Measurements from ENCODE around the gene SLC25A26. TPM values are rescaled to one million over a fixed set of nuclear protein-coding genes. Genes with fewer than 3 reads are reported as not detected.

The SLC25A26 gene
- total RNA-seq, 4 donors from 2014 or later, result 22.0 to 33.9 (median 27.0) TPM

DNA sequence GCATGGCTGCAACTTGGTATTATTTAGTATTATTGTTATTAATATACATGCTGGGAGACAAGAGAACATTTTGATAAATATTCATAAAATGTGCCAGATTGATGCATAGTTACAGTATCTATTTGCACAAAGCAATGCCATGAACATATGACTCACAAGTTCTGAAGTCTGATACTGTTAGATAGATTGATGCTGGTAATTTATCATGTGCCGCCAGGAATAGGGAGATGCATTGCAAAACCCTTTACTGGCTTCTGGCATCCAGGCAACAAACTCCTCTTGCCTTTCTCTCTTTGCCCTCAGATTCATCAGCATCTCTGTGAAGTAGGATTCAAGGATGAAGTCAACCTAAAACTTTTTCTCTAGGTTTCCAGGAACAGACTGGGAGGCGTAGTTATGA is 41.0 kb upstream of the SLC25A26 start:
- H3K4me1 ChIP-seq, result no peaks in the 10 kb centered on the region
- WGBS, 2 donors (ENCODE audit: low coverage in 1 of 2), result 80 to 83% methylated on average over 2 of the region's 2 CpGs
- ATAC-seq, result no peak
- TF ChIP-seq EP300 (IDR thresholded peaks at IDR 0.05) (no peak), POLR2A (IDR thresholded peaks at IDR 0.05) (no peak), POLR2AphosphoS5 (IDR thresholded peaks at IDR 0.05) (no peak)
- TF ChIP-seq, protein P1, sequence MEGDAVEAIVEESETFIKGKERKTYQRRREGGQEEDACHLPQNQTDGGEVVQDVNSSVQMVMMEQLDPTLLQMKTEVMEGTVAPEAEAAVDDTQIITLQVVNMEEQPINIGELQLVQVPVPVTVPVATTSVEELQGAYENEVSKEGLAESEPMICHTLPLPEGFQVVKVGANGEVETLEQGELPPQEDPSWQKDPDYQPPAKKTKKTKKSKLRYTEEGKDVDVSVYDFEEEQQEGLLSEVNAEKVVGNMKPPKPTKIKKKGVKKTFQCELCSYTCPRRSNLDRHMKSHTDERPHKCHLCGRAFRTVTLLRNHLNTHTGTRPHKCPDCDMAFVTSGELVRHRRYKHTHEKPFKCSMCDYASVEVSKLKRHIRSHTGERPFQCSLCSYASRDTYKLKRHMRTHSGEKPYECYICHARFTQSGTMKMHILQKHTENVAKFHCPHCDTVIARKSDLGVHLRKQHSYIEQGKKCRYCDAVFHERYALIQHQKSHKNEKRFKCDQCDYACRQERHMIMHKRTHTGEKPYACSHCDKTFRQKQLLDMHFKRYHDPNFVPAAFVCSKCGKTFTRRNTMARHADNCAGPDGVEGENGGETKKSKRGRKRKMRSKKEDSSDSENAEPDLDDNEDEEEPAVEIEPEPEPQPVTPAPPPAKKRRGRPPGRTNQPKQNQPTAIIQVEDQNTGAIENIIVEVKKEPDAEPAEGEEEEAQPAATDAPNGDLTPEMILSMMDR (IDR thresholded peaks at IDR 0.05), result no peak
- no peak overlapping the region for H3K4me3 ChIP-seq
- H3K9me3 ChIP-seq, result no peaks in the 10 kb centered on the region
- H3K36me3 ChIP-seq, result no peaks in the 10 kb centered on the region
- H3K27ac ChIP-seq, result no peak overlapping the region
- H3K27me3 ChIP-seq, result no peaks in the 10 kb centered on the region

DNA sequence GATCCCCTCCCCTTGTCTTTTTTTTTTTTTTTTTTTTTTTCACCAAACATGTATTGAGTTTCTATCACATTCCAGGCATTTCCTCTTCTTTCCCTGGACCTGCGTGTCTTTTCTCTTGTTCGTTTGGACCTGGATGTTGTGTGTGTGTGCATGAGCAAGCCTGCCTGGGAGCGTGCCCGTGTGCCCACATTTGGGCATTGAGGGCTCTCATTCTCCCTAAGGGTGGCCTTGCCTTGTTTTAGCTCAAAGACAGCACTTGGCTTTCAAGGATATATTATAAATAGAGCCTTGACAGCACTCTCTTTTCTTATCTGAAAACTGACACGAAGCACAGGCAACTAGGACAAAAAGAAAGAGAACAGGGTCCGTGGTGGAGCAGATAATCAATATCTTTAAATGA is 39.0 kb upstream of the SLC25A26 start:
- TF ChIP-seq, protein P1 (IDR thresholded peaks at IDR 0.05), result no peak
- no peak for TF ChIP-seq POLR2AphosphoS5 (IDR thresholded peaks at IDR 0.05)
- no peak for TF ChIP-seq EP300 (IDR thresholded peaks at IDR 0.05)
- no peak for TF ChIP-seq POLR2A (IDR thresholded peaks at IDR 0.05)
- Histone ChIP-seq H3K27me3 (no peaks in the 10 kb centered on the region), H3K4me3 (no peak overlapping the region), H3K9me3 (no peaks in the 10 kb centered on the region), H3K27ac (no peak overlapping the region), H3K36me3 (no peaks in the 10 kb centered on the region), H3K4me1 (no peaks in the 10 kb centered on the region)
- 31% methylated on average over 3 of the region's 6 CpGs; no CpG with 5 or more reads in 1 of the 2 donors for WGBS, 2 donors (ENCODE audit: low coverage in 1 of 2)
- no peak for ATAC-seq

DNA sequence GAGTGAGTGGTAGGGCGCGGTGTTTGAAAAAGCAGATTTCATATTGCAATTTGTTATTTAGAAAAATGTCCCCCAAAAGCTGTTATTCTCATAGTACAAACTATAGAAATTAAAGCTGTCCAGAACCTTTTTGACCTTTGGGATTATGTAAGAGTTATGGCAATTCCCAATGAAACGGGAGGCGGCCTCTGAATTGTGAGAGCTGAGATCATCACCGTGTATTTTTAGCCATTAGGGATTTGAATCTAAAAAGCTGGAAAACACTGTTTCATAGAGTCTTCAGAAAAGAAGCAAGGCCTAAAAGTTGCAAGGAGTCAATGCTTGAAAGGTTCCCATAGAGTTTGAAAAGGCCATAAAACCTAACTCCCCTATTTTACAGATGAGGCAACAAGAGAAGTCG is 38.6 kb upstream of the SLC25A26 start:
- H3K27ac ChIP-seq, result no peak overlapping the region

DNA sequence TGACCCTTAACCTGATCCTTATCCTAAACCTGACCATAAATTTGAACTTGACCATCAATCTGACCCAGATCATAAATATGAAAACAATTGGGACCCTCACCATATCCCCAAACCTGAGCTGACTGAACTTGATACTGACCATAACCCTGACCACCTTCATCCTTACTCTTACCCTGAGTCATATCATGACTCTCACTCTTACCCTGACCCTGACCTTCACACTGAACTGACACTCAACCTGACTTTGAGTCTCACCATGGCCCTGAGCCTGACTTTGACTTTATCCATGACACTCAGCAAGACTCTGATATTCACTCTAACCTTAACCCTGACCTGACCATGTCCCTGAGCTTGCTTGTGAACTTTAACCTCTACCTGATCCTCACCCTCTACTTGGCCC is 34.3 kb upstream of the SLC25A26 start:
- Histone ChIP-seq H3K27me3 (peaks cover 5% of the 10 kb centered on the region), H3K4me3 (no peak overlapping the region), H3K9me3 (no peaks in the 10 kb centered on the region), H3K36me3 (no peaks in the 10 kb centered on the region), H3K27ac (no peak overlapping the region), H3K4me1 (no peaks in the 10 kb centered on the region)
- no peak for ATAC-seq
- TF ChIP-seq, protein P1 (IDR thresholded peaks at IDR 0.05), result no peak
- TF ChIP-seq EP300 (IDR thresholded peaks at IDR 0.05) (no peak), POLR2AphosphoS5 (IDR thresholded peaks at IDR 0.05) (no peak), POLR2A (IDR thresholded peaks at IDR 0.05) (no peak)

More for the DNA sequence above, 38.6 kb upstream of the SLC25A26 start:
- TF ChIP-seq EP300 (IDR thresholded peaks at IDR 0.05) (no peak), POLR2AphosphoS5 (IDR thresholded peaks at IDR 0.05) (no peak), POLR2A (IDR thresholded peaks at IDR 0.05) (no peak)
- TF ChIP-seq, protein P1 (IDR thresholded peaks at IDR 0.05), result no peak
- no peaks in the 10 kb centered on the region for H3K36me3 ChIP-seq
- no peaks in the 10 kb centered on the region for H3K27me3 ChIP-seq
- no peaks in the 10 kb centered on the region for H3K4me1 ChIP-seq
- no peak for ATAC-seq
- WGBS, 2 donors (ENCODE audit: low coverage in 1 of 2), result 67 to 80% methylated on average over 5 to 6 of the region's 6 CpGs
- H3K4me3 ChIP-seq, result no peak overlapping the region
- H3K9me3 ChIP-seq, result no peaks in the 10 kb centered on the region

DNA sequence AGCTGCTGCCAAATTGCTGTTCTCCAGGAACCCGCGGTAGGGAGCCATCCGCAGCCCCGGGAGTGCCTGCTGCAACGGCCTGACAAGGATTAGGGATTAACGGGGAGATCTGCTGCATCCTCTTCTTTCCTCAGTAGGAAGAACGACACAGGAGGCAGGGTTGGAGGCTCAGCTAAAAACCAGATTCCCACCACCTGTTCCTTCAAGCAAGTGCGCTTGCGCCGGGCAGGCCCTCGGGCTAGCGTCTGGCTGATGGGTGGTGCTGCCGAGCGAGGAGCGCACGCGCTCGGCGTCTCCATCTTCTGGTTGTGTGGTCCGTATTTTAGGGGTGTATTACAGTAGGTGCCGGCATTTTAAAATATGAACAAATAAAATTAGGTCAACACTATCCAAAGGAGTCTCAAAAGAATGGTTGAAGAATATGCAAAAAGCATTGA is 25.4 kb upstream of the SLC25A26 start:
- H3K27ac ChIP-seq, result no peak overlapping the region
- H3K27me3 ChIP-seq, result peaks cover 19% of the 10 kb centered on the region
- no peak for ATAC-seq
- no peaks in the 10 kb centered on the region for H3K36me3 ChIP-seq
- H3K4me3 ChIP-seq, result peak overlapping the region in 1 of 2 donors; percentile 30
- TF ChIP-seq, protein P1 (IDR thresholded peaks at IDR 0.05), result peak in 1 of 4 experiments; percentile 17
- TF ChIP-seq EP300 (IDR thresholded peaks at IDR 0.05), result no peak
- H3K4me1 ChIP-seq, result peaks cover 0 to 7% (median 0%) of the 10 kb centered on the region in 3 donors
- H3K9me3 ChIP-seq, result no peaks in the 10 kb centered on the region
- 0 to 7% methylated on average over 4 to 7 of the region's 21 CpGs for WGBS, 2 donors (ENCODE audit: low coverage in 1 of 2)

Measured in gastroesophageal sphincter (tissue), 4 donors.